Keratinocyte (primary cell): ENCODE data around the gene TAS2R19. TPM values are rescaled to one million over a fixed set of nuclear protein-coding genes. Genes with fewer than 3 reads are reported as not detected.

Experiments used
- DNase-seq: peaks from one replicate; pipeline ENCODE4 v3.0.0-alpha.2; 2011; ENCODE audit warnings: low read depth, missing footprints, low spot score
- FAIRE-seq: peaks from 2 replicates; lab custom pipeline; 2011; peaks lifted over from hg19 to GRCh38; lab: Jason Lieb, UNC
- H2AFZ ChIP-seq: 2 replicates; pipeline ENCODE4 v1.6.0; 2012; ENCODE audit warnings: low read length, control low read depth, inconsistent platforms; ENCODE audit not compliant: control insufficient read depth
- H3K27ac ChIP-seq: 2 replicates; pipeline ENCODE4 v1.5.1; 2011; ENCODE audit warnings: low read length; ENCODE audit not compliant: control insufficient read depth, insufficient read depth
- H3K27me3 ChIP-seq: 3 replicates; pipeline ENCODE4 v1.6.0; 2011; ENCODE audit warnings: low read length; ENCODE audit not compliant: control insufficient read depth, insufficient read depth; ENCODE audit errors: extremely low read depth
- H3K36me3 ChIP-seq, 2 experiments: 2 replicates in 1 of 2; 3 replicates in 1 of 2; pipeline ENCODE4 v1.5.1; 2011; ENCODE audit warnings: low read length in 2 of 2, mild to moderate bottlenecking in 1 of 2; ENCODE audit not compliant: control insufficient read depth in 2 of 2, insufficient read depth in 2 of 2; ENCODE audit errors: extremely low read depth in 1 of 2
- H3K4me1 ChIP-seq: 3 replicates; pipeline ENCODE4 v1.5.1; 2011; ENCODE audit warnings: low read length; ENCODE audit not compliant: control insufficient read depth, insufficient read depth; ENCODE audit errors: extremely low read depth
- H3K4me2 ChIP-seq: 3 replicates; pipeline ENCODE4 v1.6.0; 2011; ENCODE audit warnings: low read depth, low read length; ENCODE audit not compliant: control insufficient read depth, insufficient read depth; ENCODE audit errors: extremely low read depth
- H3K4me3 ChIP-seq, 3 experiments: fragments of 200-600 bp in 1 of 3; sonication (generic) in 1 of 3; 2 replicates in 2 of 3; 3 replicates in 1 of 3; pipeline ENCODE4 v1.5.1; 2011 to 2016; ENCODE audit warnings: low read length in 3 of 3, mild to moderate bottlenecking in 3 of 3, control low read depth in 2 of 3, inconsistent platforms in 1 of 3, low read depth in 1 of 3, mixed read lengths in 1 of 3, mixed run types in 1 of 3, moderate library complexity in 1 of 3; ENCODE audit not compliant: control insufficient read depth in 2 of 3, insufficient read depth in 2 of 3; ENCODE audit errors: extremely low read depth in 1 of 3
- H3K79me2 ChIP-seq: 2 replicates; pipeline ENCODE4 v1.6.0; 2012; ENCODE audit warnings: low read length; ENCODE audit not compliant: control insufficient read depth, insufficient read depth
- H3K9ac ChIP-seq: 3 replicates; pipeline ENCODE4 v1.6.0; 2011; ENCODE audit warnings: low read length; ENCODE audit not compliant: control insufficient read depth, insufficient read depth; ENCODE audit errors: extremely low read depth
- H3K9me1 ChIP-seq: 3 replicates; pipeline ENCODE4 v1.6.0; 2011; ENCODE audit warnings: low read length; ENCODE audit not compliant: control insufficient read depth, insufficient read depth; ENCODE audit errors: extremely low read depth
- H3K9me3 ChIP-seq: 2 replicates; pipeline ENCODE4 v1.5.1; 2012; ENCODE audit warnings: low read depth, low read length; ENCODE audit not compliant: control insufficient read depth
- H4K20me1 ChIP-seq: 3 replicates; pipeline ENCODE4 v1.6.0; 2011; ENCODE audit warnings: low read length; ENCODE audit not compliant: control insufficient read depth, insufficient read depth; ENCODE audit errors: extremely low read depth
- CTCF ChIP-seq, 3 experiments: IDR thresholded peaks in 1 of 3; conservative IDR thresholded peaks in 1 of 3; optimal IDR thresholded peaks in 1 of 3; 2 replicates in 2 of 3; 3 replicates in 1 of 3; pipeline versions ENCODE3 to v1.5.1; 2011; ENCODE audit warnings: low read length in 3 of 3, mild to moderate bottlenecking in 3 of 3, moderate library complexity in 2 of 3, control low read depth in 1 of 3, inconsistent platforms in 1 of 3; ENCODE audit not compliant: insufficient read depth in 2 of 3; ENCODE audit errors: extremely low read depth in 1 of 3
- EZH2 ChIP-seq: IDR thresholded peaks from one replicate; pipeline ENCODE4 v1.6.1; 2012; ENCODE audit warnings: inconsistent platforms, mild to moderate bottlenecking, low read length, moderate library complexity
- dilution Hi-C: fragments of 300-500 bp; cut with MboI; formaldehyde crosslinking; loops from one replicate; pipeline ENCODE4 v1.7.0; 2020; ENCODE audit warnings: low sequenced_read_pairs; ENCODE audit not compliant: extremely low pct_ligation_motif_present
- polyA plus RNA-seq, 5 experiments: library from polyadenylated mRNA; depleted of rRNA in 3 of 5; stranded (reverse) in 3 of 5; stranded (forward) in 1 of 5; unstranded in 1 of 5; fragments of >200 nt; gene quantifications; 1 replicate in 1 of 5; 2 replicates in 3 of 5; 3 replicates in 1 of 5; pipeline versions ENCODE4 v1.2.1 to v1.2.3, GENCODE V29; 2011 to 2012; ENCODE audit warnings: missing spikeins in 2 of 5, low read depth in 1 of 5, low replicate concordance in 1 of 5

Gene TAS2R19
- polyA plus RNA-seq, 1 donor (not counting 4 experiments of a cell fraction or from before 2014, with no cell fraction given): 0.31 TPM

DNA sequence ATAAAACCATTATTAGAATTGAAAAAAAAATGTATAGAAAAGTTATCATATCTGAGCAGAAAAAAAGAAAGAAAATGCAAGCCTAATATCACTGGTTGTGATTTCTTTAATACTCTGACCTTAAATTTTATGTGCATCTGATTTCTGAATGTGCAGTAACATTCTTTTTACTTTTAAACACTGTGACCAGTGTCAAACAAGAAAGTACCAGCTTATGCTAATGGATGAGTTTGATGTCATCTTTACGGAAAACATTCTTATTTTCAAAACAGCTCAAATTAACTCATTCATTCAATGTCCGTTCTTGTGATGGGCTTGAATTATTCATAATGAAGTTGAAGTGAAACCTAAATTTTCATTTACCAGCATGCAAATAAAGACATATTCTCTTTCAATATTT, 35.6 kb downstream of the TAS2R19 start, which contains the start of gene TAS2R50:
TSS of gene TAS2R50 (minus strand) at position 101 of the 400 bp plus-strand sequence. CDS start at position 49, 52 bp downstream.
- H3K27me3 ChIP-seq: no peaks in the 10 kb centered on the region
- FAIRE-seq: no peak
- no peaks in the 10 kb centered on the region for H3K9me1 ChIP-seq
- no peak for TF ChIP-seq CTCF (optimal IDR thresholded peaks at IDR 0.05 in 1 of 3, IDR thresholded peaks at IDR 0.05 in 1 of 3, conservative IDR thresholded peaks at IDR 0.05 in 1 of 3; ENCODE audit: extremely low read depth in 1 of 3, insufficient read depth in 2 of 3, low read length in 3 of 3)
- no peak for TF ChIP-seq EZH2
- no peaks in the 10 kb centered on the region for H3K4me1 ChIP-seq
- no peak for DNase-seq
- H2AFZ ChIP-seq: no peak within 1 kb of the TSS
- no peak within 1 kb of the TSS for H3K4me3 ChIP-seq
- no peaks in the 10 kb centered on the region for H3K79me2 ChIP-seq
- no peak within 1 kb of the TSS for H3K27ac ChIP-seq
- H4K20me1 ChIP-seq: no peaks in the 10 kb centered on the region
- dilution Hi-C loops: no loop called here
- no peak within 1 kb of the TSS for H3K9ac ChIP-seq
- H3K9me3 ChIP-seq: no peaks in the 10 kb centered on the region
- H3K36me3 ChIP-seq: no peaks in the 10 kb centered on the region
- no peak within 1 kb of the TSS for H3K4me2 ChIP-seq

- Histone ChIP-seq H3K27ac (no peak overlapping the region), H3K9me1 (no peaks in the 10 kb centered on the region), H3K27me3 (no peaks in the 10 kb centered on the region), H3K9me3 (no peaks in the 10 kb centered on the region), H3K4me2 (no peak overlapping the region), H3K36me3 (no peaks in the 10 kb centered on the region), H3K4me1 (no peaks in the 10 kb centered on the region), H2AFZ (no peak overlapping the region), H3K79me2 (no peaks in the 10 kb centered on the region), H4K20me1 (no peaks in the 10 kb centered on the region), H3K4me3 (no peak overlapping the region), H3K9ac (no peak overlapping the region)
- dilution Hi-C loops: no loop called here
- FAIRE-seq: no peak
- no peak for DNase-seq
- TF ChIP-seq CTCF (optimal IDR thresholded peaks at IDR 0.05 in 1 of 3, IDR thresholded peaks at IDR 0.05 in 1 of 3, conservative IDR thresholded peaks at IDR 0.05 in 1 of 3; ENCODE audit: extremely low read depth in 1 of 3, insufficient read depth in 2 of 3, low read length in 3 of 3) (no peak), EZH2 (no peak)
These were observed 40.2 kb downstream of the TAS2R19 start for GRCh38 chr12:10982244-10982643.
